CD4-positive, alpha-beta T cell (primary cell): Measurements from ENCODE around the gene ARHGAP42. TPM values are rescaled to one million over a fixed set of nuclear protein-coding genes. Genes with fewer than 3 reads are reported as not detected.

Experiments used
- ATAC-seq: fragments of 200-7000 bp; cut with Tn5 transposase; one replicate; pipeline ENCODE4 v1.10.0; 2022; ENCODE audit warnings: mild to moderate bottlenecking; ENCODE audit not compliant: poor library complexity
- CTCF ChIA-PET: fragments of 350-600 bp; sonication (Branson Sonifier 250); formaldehyde crosslinking; loops from one replicate; lab custom pipeline; 2021; ENCODE audit warnings: antibody characterized with exemption, inconsistent platforms; lab: Charles Lee
- POLR2A ChIA-PET: fragments of 350-600 bp; sonication (Branson Sonifier 250); formaldehyde crosslinking; loops from one replicate; lab custom pipeline; 2021; ENCODE audit warnings: antibody characterized with exemption, inconsistent platforms; lab: Charles Lee
- DNase-seq, 14 experiments: peaks; one replicate each; pipeline ENCODE4 v3.0.0-alpha.2; 2013 to 2020; ENCODE audit warnings: mixed read lengths in 2 of 14
- H3K27ac ChIP-seq, 2 donors: one replicate each; pipeline versions ENCODE4 v1.5.1 to v1.7.0; 2013; ENCODE audit warnings: low read length in 2 of 2, low read depth in 1 of 2, mild to moderate bottlenecking in 1 of 2
- H3K27me3 ChIP-seq, 2 experiments: 1 replicate in 1 of 2; 2 replicates in 1 of 2; pipeline versions ENCODE4 v1.6.1 to v1.7.0; 2013; ENCODE audit warnings: low read length in 2 of 2, control low read depth in 1 of 2, mild to moderate bottlenecking in 1 of 2, moderate library complexity in 1 of 2; ENCODE audit not compliant: insufficient read depth in 2 of 2, control insufficient read depth in 1 of 2
- H3K36me3 ChIP-seq: one replicate; pipeline ENCODE4 v1.6.1; 2013; ENCODE audit warnings: low read length, control low read depth; ENCODE audit not compliant: insufficient read depth
- H3K4me1 ChIP-seq: one replicate; pipeline ENCODE4 v1.6.1; 2013; ENCODE audit warnings: low read length, control low read depth; ENCODE audit not compliant: insufficient read depth
- H3K4me3 ChIP-seq: one replicate; pipeline ENCODE4 v1.5.1; 2013; ENCODE audit warnings: mild to moderate bottlenecking, low read length, moderate library complexity
- H3K9me3 ChIP-seq, 2 experiments: 1 replicate in 1 of 2; 2 replicates in 1 of 2; pipeline versions ENCODE4 v1.6.1 to v1.7.0; 2013; ENCODE audit warnings: low read length in 2 of 2, mild to moderate bottlenecking in 2 of 2, control low read depth in 1 of 2, moderate library complexity in 1 of 2; ENCODE audit not compliant: control insufficient read depth in 1 of 2, insufficient read depth in 1 of 2
- H3K27ac Mint-ChIP-seq: one replicate; pipeline ENCODE4 v1.8.0; 2020; ENCODE audit warnings: mixed read lengths
- H3K27me3 Mint-ChIP-seq: one replicate; pipeline ENCODE4 v1.8.0; 2021; ENCODE audit warnings: mixed read lengths
- H3K36me3 Mint-ChIP-seq: one replicate; pipeline ENCODE4 v1.8.0; 2021; ENCODE audit warnings: low read depth, mixed read lengths
- H3K4me1 Mint-ChIP-seq: one replicate; pipeline ENCODE4 v1.8.0; 2021; ENCODE audit warnings: low read depth, mixed read lengths
- H3K4me3 Mint-ChIP-seq: one replicate; pipeline ENCODE4 v1.8.0; 2020; ENCODE audit warnings: mild to moderate bottlenecking, mixed read lengths
- H3K9me3 Mint-ChIP-seq: one replicate; pipeline ENCODE4 v1.8.0; 2020; ENCODE audit warnings: mixed read lengths
- CTCF ChIP-seq: fragments of 200-600 bp; IDR thresholded peaks from one replicate; pipeline ENCODE4 v1.8.0; 2022; ENCODE audit warnings: antibody characterized with exemption, mild to moderate bottlenecking
- intact Hi-C, 2 experiments: fragments of 100-400 bp; cut with DNase I in 1 of 2; cut with micrococcal nuclease in 1 of 2; formaldehyde crosslinking; loops; one replicate each; pipeline versions ENCODE4 v1.15.1 to v1.9.0; 2023 to 2025; cut with DNase I, micrococcal nuclease
- total RNA-seq, 174 experiments: library from RNA in 2 of 174; stranded (reverse) in 2 of 174; gene quantifications; one replicate each; pipeline ENCODE4 v1.2.3 and lab custom pipeline; 2021 to 2026

ARHGAP42 gene
- total RNA-seq, 2 experiments from 2014 or later = not detected

- ChIA-PET CTCF (no interaction called here), POLR2A (no interaction called here)
- TF ChIP-seq CTCF = no peak
- DNase-seq (no peak), ATAC-seq (no peak)
- no peak overlapping the region for H3K27ac ChIP-seq
- peaks cover 0 to 5% of the 10 kb centered on the region in 2 experiments for H3K9me3 ChIP-seq
- no peak overlapping the region for H3K27ac Mint-ChIP-seq
- no peak overlapping the region for H3K4me3 Mint-ChIP-seq
- H3K4me3 ChIP-seq = no peak overlapping the region
- H3K36me3 Mint-ChIP-seq = no peaks in the 10 kb centered on the region
- no peaks in the 10 kb centered on the region for H3K27me3 Mint-ChIP-seq
- H3K4me1 Mint-ChIP-seq = no peaks in the 10 kb centered on the region
- intact Hi-C loops = no loop called here
- peaks cover 4% of the 10 kb centered on the region for H3K9me3 Mint-ChIP-seq
- H3K4me1 ChIP-seq = no peaks in the 10 kb centered on the region
- no peaks in the 10 kb centered on the region for H3K36me3 ChIP-seq
- H3K27me3 ChIP-seq = no peaks in the 10 kb centered on the region
Measured at GRCh38 chr11:100972046-100972445, 285.0 kb downstream of the ARHGAP42 start.

- CTCF ChIA-PET = interaction anchor here (0.6 kb wide), 1 partner anchor 22 kb away, joined by 3 read pairs; no protein-coding TSS in a partner anchor
- no peak overlapping the region for H3K27ac ChIP-seq
Measured at GRCh38 chr11:100978442-100978841, 291.4 kb downstream of the ARHGAP42 start.

GRCh38 chr11:100978939-100979338 lies 291.9 kb downstream of the ARHGAP42 start:
- intact Hi-C loops = no loop called here
- Histone ChIP-seq H3K4me1 (no peaks in the 10 kb centered on the region), H3K27ac (no peak overlapping the region), H3K27me3 (no peaks in the 10 kb centered on the region), H3K36me3 (no peaks in the 10 kb centered on the region), H3K9me3 (no peaks in the 10 kb centered on the region), H3K4me3 (no peak overlapping the region)
- ChIA-PET POLR2A (no interaction called here), CTCF (interaction anchor here (0.6 kb wide), 1 partner anchor 22 kb away, joined by 3 read pairs; no protein-coding TSS in a partner anchor)
- no peaks in the 10 kb centered on the region for H3K4me1 Mint-ChIP-seq
- H3K4me3 Mint-ChIP-seq = no peak overlapping the region
- no peaks in the 10 kb centered on the region for H3K27me3 Mint-ChIP-seq
- no peaks in the 10 kb centered on the region for H3K9me3 Mint-ChIP-seq
- no peak overlapping the region for H3K27ac Mint-ChIP-seq
- DNase-seq (no peak), ATAC-seq (no peak)
- no peak for TF ChIP-seq CTCF
- no peaks in the 10 kb centered on the region for H3K36me3 Mint-ChIP-seq

More at GRCh38 chr11:100978442-100978841, 291.4 kb downstream of the ARHGAP42 start:
- no peak for ATAC-seq
- Histone ChIP-seq H3K4me3 (no peak overlapping the region), H3K27me3 (no peaks in the 10 kb centered on the region), H3K36me3 (no peaks in the 10 kb centered on the region), H3K9me3 (no peaks in the 10 kb centered on the region), H3K4me1 (no peaks in the 10 kb centered on the region)
- Mint-ChIP-seq H3K4me3 (no peak overlapping the region), H3K4me1 (no peaks in the 10 kb centered on the region), H3K27ac (no peak overlapping the region), H3K27me3 (no peaks in the 10 kb centered on the region), H3K9me3 (no peaks in the 10 kb centered on the region), H3K36me3 (no peaks in the 10 kb centered on the region)
- POLR2A ChIA-PET = no interaction called here
- intact Hi-C loops = no loop called here
- TF ChIP-seq CTCF = no peak
- DNase-seq = no peak
